Uterus (tissue), 4 donors: ENCODE results near the gene RELA. TPM values are rescaled to one million over a fixed set of nuclear protein-coding genes. Genes with fewer than 3 reads are reported as not detected.

ENCODE experiments used
- DNase-seq, 2 donors: peaks; one replicate each; pipeline ENCODE4 v3.0.0-alpha.2; 2019 to 2020
- H3K27ac ChIP-seq, 2 donors: fragments of 200-600 bp; sonication (generic); 1 replicate in 1 of 2; 2 replicates in 1 of 2; pipeline ENCODE4 v1.5.1; 2016 to 2018
- H3K27me3 ChIP-seq, 2 donors: fragments of 200-600 bp; sonication (generic); one replicate each; pipeline ENCODE4 v1.5.1; 2018 to 2019; ENCODE audit warnings: control low read depth in 1 of 2
- H3K36me3 ChIP-seq, 2 donors: fragments of 200-600 bp; sonication (generic); one replicate each; pipeline ENCODE4 v1.5.1; 2019; ENCODE audit warnings: control low read depth in 1 of 2
- H3K4me1 ChIP-seq, 2 donors: fragments of 200-600 bp; sonication (generic); one replicate each; pipeline ENCODE4 v1.5.1; 2018 to 2019; ENCODE audit warnings: control low read depth in 1 of 2
- H3K4me3 ChIP-seq, 2 donors: fragments of 200-600 bp; sonication (generic); 1 replicate in 1 of 2; 2 replicates in 1 of 2; pipeline ENCODE4 v1.5.1; 2018 to 2019; ENCODE audit warnings: mild to moderate bottlenecking in 1 of 2
- H3K9me3 ChIP-seq, 2 donors: fragments of 200-600 bp; sonication (generic); one replicate each; pipeline ENCODE4 v1.5.1; 2019; ENCODE audit warnings: control low read depth in 1 of 2
- POLR2A ChIP-seq, 2 donors: fragments of 450-650 bp; IDR thresholded peaks; one replicate each; pipeline ENCODE4 v1.6.1; 2016; ENCODE audit warnings: antibody characterized with exemption in 2 of 2, mild to moderate bottlenecking in 1 of 2, moderate library complexity in 1 of 2
- intact Hi-C: fragments of 100-400 bp; cut with DNase I; formaldehyde crosslinking; loops from one replicate; pipeline ENCODE4 v1.15.1; 2023; ENCODE audit warnings: low total_unique reads
- total RNA-seq, 4 donors: library from RNA; depleted of rRNA in 3 of 4; stranded (reverse); fragments of >200 nt in 3 of 4; gene quantifications; one replicate each; pipeline versions ENCODE4 v1.1.0 to v1.2.4, GENCODE V29; 2014 to 2023
- TF ChIP-seq, protein P1 (sequence below), 4 experiments: fragments of 200-600 bp in 2 of 4; fragments of 450-650 bp in 2 of 4; sonication (generic) in 2 of 4; IDR thresholded peaks; one replicate each; pipeline ENCODE4 v1.5.1; 2016 to 2019; ENCODE audit warnings: antibody characterized with exemption in 4 of 4, mild to moderate bottlenecking in 2 of 4, moderate library complexity in 1 of 4
- donor health status: DM: yes; HTN: yes; CAD: no.

Gene RELA
- total RNA-seq, 4 donors from 2014 or later = 6.7 to 97.1 (median 36.5) TPM

DNA sequence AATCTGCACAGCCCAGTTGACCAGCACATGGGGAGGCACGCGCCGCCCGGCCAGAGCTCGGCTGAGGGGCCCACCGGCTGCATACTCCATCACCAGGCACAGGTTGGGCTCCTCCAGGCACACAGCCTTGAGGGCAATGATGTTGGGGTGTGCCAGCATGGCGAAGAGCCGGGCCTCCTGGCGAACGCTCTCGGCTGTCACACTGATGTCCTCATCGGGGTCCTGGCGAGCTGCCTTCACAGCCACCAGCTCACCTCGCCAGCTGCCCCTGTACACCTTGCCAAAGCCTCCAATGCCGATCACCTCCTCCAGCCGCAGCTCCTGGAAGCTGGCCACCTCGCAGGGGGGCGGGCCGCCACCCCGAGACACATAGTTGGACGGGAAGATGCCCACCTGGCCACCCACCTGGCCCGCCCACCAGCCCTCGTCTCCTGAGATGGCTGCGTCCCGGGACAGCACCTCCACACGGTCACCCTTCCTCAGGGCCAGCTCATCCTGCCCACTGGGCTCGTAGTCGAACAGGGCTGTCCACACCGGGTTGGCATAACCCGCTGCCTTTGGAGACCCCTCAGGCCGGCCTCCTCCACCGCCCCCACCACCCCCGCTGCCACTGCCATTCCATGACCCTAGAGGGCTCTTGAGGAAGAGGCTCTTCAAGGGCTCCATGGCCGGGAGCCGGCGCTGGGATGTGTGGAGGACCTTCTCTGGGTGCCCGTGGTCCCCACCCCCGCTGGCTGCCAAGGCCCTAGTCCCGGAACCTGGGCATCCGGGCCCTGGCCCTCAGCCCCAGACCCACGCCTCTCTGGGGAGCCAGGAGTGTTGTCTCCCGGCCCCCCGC is 49.4 kb downstream of the RELA start:
- intact Hi-C loops = no loop called here
- TF ChIP-seq, protein P1, sequence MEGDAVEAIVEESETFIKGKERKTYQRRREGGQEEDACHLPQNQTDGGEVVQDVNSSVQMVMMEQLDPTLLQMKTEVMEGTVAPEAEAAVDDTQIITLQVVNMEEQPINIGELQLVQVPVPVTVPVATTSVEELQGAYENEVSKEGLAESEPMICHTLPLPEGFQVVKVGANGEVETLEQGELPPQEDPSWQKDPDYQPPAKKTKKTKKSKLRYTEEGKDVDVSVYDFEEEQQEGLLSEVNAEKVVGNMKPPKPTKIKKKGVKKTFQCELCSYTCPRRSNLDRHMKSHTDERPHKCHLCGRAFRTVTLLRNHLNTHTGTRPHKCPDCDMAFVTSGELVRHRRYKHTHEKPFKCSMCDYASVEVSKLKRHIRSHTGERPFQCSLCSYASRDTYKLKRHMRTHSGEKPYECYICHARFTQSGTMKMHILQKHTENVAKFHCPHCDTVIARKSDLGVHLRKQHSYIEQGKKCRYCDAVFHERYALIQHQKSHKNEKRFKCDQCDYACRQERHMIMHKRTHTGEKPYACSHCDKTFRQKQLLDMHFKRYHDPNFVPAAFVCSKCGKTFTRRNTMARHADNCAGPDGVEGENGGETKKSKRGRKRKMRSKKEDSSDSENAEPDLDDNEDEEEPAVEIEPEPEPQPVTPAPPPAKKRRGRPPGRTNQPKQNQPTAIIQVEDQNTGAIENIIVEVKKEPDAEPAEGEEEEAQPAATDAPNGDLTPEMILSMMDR (IDR thresholded peaks at IDR 0.05) = no peak
- TF ChIP-seq POLR2A (IDR thresholded peaks at IDR 0.05) = no peak
- peak; percentile 52 to 59 for DNase-seq

DNA sequence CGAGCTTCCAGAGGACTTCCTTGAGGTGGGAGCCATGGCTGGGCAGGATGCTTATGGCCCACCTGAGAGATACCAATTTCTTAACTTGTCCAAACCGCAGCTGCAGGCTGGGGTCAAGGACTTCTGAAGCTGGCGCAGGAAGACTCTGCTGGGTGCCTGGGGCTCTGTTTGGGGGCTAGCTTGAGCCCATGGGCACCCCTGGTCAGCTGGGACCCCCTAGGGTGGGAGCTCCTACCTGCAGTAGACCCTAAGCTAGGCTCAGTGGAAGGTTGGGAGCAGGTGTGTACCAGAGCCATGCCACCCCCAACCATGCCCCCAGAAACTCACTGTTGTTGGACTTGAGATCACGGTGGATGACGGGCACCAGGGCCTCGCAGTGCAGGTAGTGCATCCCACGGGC is 50.0 kb downstream of the RELA start:
- Histone ChIP-seq H3K36me3 (no peaks in the 10 kb centered on the region), H3K4me3 (peak overlapping the region; percentile 68 to 86), H3K27me3 (no peaks in the 10 kb centered on the region), H3K4me1 (peaks cover 0 to 22% of the 10 kb centered on the region in 2 donors), H3K9me3 (no peaks in the 10 kb centered on the region), H3K27ac (peak overlapping the region; percentile 86 to 87)
- intact Hi-C loops = no loop called here
- no peak for DNase-seq
- no peak for TF ChIP-seq POLR2A (IDR thresholded peaks at IDR 0.05)
- TF ChIP-seq, protein P1 (IDR thresholded peaks at IDR 0.05) = no peak

More for the DNA sequence above, 49.4 kb downstream of the RELA start:
- Histone ChIP-seq H3K36me3 (no peaks in the 10 kb centered on the region), H3K4me3 (peak overlapping the region; percentile 68 to 86), H3K27me3 (no peaks in the 10 kb centered on the region), H3K27ac (peak overlapping the region; percentile 86 to 87), H3K9me3 (no peaks in the 10 kb centered on the region), H3K4me1 (peaks cover 0 to 22% of the 10 kb centered on the region in 2 donors)

DNA sequence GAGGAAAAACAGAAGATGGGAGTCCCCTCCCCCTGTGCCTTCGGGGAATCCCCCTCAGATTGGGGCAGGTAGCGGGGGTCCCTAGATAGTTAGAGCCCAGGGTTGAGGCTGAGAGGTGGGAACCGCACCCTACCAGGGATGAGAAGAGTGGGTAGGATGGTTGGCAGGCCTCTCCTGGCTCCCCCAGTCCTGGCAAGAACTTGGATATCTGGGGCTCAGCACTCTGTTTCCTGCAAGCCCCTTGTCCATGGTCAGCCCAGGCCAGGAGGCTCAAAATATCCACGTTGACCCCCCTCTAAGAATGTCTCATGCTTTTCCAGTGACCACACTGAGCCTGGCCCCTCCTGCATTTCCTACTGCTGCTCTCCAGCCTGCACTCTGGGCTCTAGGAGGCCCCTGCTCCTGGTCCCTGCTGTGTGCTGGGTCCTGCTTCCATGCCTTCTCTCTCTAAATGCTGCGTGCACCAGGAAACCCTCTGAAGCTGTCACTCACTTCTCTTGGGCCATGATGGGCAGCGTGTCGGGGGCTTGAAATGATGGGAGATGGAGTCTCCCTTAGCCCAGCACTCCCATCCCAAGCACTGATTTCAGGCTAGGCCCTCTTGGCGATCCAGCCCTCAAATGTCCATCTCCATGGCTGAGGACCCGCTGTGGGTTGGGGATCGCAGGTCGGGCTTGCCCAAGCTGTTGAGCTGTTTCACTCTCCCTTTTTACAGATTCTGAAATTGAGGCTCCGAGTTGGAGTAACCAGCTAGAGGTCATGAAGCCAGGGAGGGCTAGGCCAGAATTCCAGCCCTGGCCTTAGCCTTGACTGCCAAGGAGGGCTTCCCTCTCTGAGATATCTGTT is 50.7 kb downstream of the RELA start:
- peak overlapping the region in 1 of 2 donors; percentile 1 for H3K4me3 ChIP-seq
- H3K27me3 ChIP-seq = no peaks in the 10 kb centered on the region
- H3K4me1 ChIP-seq = peaks cover 0 to 22% of the 10 kb centered on the region in 2 donors
- no peaks in the 10 kb centered on the region for H3K9me3 ChIP-seq
- no peaks in the 10 kb centered on the region for H3K36me3 ChIP-seq
- no peak for DNase-seq
- TF ChIP-seq POLR2A (IDR thresholded peaks at IDR 0.05) = no peak
- TF ChIP-seq, protein P1 (IDR thresholded peaks at IDR 0.05) = no peak
- intact Hi-C loops = no loop called here
- peak overlapping the region; percentile 86 to 87 for H3K27ac ChIP-seq

DNA sequence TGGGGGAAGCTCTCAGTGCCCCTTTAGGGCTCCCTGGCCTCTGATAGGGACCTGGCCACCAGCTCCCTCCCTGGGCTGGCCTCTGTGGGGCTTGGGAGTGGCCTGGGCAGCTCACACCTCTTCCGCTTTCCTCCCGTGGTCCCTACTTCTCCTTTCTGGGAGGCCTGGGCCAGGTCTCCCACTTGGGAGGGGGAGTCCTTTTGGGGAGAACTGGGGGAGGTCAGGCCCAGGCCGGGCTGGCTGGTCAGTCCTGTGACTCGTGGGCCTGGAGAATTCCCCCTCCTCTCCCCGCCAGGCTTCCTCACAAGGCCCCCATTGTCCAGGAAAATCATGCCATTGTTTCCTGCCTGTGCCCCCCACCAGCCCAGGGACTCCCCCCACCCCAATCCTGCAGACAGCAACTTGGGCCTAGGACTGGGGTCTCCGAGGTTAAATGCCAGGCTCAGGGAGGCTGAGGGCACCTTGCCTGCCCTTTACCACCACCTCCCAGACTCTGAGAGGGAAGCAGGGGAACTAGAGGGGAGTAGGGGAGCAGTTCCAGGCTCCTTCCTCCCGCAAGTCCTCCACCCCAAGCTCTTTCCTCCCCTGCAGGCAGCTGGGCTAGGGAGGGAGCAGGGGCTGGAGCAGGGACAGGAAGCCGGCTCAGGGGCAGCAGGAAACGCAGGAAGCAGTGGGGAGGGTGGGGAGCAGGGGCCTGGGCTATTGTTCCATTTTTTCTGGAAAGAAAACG is 51.5 kb downstream of the RELA start:
- H3K4me3 ChIP-seq = peak overlapping the region in 1 of 2 donors; percentile 1
- DNase-seq = no peak

More for the DNA sequence above, 51.5 kb downstream of the RELA start:
- Histone ChIP-seq H3K4me1 (peaks cover 0 to 14% of the 10 kb centered on the region in 2 donors), H3K27me3 (no peaks in the 10 kb centered on the region), H3K36me3 (no peaks in the 10 kb centered on the region), H3K9me3 (no peaks in the 10 kb centered on the region), H3K27ac (peak overlapping the region; percentile 86 to 87)
- TF ChIP-seq, protein P1 (IDR thresholded peaks at IDR 0.05) = no peak
- no peak for TF ChIP-seq POLR2A (IDR thresholded peaks at IDR 0.05)
- intact Hi-C loops = no loop called here
